ENCODE measurements around the gene LYPD5.

DNA sequence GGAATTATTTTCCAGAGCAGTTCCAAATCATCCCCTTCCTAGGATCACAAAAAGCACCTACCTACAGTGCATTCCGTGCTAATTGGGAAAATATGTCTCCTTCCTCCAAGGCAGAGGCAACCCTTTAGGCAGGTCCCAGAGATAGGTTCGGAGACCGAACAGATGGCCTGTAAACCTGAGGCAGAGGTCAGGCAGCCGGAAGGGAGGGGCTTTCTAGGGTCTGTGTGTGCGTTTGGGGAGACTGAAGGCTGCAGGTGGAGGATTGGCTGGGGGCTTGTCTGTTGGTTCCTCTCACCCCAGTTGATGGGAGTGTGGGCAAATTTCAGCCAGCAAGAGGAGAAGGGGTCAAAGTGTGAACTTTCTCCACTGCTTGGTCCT is 28.5 kb downstream of the LYPD5 start:
- TF ChIP-seq EZH2 (IDR thresholded peaks at IDR 0.05; ENCODE audit: insufficient read depth, poor library complexity, severe bottlenecking) = no peak
- TF ChIP-seq EZH2phosphoT487 (IDR thresholded peaks at IDR 0.05; ENCODE audit: insufficient read depth, low read depth) = no peak

Data from GM23248 (cell line).